Measurements from ENCODE around the gene FAT2. TPM values are rescaled to one million over a fixed set of nuclear protein-coding genes. Genes with fewer than 3 reads are reported as not detected.

The FAT2 gene
- total and polyA plus RNA-seq, 2 experiments from 2014 or later: 0.06 to 0.59 TPM

GRCh38 chr5:151587796-151588555 lies 3.2 kb downstream of the FAT2 start (continued):
- TF ChIP-seq, protein P1, sequence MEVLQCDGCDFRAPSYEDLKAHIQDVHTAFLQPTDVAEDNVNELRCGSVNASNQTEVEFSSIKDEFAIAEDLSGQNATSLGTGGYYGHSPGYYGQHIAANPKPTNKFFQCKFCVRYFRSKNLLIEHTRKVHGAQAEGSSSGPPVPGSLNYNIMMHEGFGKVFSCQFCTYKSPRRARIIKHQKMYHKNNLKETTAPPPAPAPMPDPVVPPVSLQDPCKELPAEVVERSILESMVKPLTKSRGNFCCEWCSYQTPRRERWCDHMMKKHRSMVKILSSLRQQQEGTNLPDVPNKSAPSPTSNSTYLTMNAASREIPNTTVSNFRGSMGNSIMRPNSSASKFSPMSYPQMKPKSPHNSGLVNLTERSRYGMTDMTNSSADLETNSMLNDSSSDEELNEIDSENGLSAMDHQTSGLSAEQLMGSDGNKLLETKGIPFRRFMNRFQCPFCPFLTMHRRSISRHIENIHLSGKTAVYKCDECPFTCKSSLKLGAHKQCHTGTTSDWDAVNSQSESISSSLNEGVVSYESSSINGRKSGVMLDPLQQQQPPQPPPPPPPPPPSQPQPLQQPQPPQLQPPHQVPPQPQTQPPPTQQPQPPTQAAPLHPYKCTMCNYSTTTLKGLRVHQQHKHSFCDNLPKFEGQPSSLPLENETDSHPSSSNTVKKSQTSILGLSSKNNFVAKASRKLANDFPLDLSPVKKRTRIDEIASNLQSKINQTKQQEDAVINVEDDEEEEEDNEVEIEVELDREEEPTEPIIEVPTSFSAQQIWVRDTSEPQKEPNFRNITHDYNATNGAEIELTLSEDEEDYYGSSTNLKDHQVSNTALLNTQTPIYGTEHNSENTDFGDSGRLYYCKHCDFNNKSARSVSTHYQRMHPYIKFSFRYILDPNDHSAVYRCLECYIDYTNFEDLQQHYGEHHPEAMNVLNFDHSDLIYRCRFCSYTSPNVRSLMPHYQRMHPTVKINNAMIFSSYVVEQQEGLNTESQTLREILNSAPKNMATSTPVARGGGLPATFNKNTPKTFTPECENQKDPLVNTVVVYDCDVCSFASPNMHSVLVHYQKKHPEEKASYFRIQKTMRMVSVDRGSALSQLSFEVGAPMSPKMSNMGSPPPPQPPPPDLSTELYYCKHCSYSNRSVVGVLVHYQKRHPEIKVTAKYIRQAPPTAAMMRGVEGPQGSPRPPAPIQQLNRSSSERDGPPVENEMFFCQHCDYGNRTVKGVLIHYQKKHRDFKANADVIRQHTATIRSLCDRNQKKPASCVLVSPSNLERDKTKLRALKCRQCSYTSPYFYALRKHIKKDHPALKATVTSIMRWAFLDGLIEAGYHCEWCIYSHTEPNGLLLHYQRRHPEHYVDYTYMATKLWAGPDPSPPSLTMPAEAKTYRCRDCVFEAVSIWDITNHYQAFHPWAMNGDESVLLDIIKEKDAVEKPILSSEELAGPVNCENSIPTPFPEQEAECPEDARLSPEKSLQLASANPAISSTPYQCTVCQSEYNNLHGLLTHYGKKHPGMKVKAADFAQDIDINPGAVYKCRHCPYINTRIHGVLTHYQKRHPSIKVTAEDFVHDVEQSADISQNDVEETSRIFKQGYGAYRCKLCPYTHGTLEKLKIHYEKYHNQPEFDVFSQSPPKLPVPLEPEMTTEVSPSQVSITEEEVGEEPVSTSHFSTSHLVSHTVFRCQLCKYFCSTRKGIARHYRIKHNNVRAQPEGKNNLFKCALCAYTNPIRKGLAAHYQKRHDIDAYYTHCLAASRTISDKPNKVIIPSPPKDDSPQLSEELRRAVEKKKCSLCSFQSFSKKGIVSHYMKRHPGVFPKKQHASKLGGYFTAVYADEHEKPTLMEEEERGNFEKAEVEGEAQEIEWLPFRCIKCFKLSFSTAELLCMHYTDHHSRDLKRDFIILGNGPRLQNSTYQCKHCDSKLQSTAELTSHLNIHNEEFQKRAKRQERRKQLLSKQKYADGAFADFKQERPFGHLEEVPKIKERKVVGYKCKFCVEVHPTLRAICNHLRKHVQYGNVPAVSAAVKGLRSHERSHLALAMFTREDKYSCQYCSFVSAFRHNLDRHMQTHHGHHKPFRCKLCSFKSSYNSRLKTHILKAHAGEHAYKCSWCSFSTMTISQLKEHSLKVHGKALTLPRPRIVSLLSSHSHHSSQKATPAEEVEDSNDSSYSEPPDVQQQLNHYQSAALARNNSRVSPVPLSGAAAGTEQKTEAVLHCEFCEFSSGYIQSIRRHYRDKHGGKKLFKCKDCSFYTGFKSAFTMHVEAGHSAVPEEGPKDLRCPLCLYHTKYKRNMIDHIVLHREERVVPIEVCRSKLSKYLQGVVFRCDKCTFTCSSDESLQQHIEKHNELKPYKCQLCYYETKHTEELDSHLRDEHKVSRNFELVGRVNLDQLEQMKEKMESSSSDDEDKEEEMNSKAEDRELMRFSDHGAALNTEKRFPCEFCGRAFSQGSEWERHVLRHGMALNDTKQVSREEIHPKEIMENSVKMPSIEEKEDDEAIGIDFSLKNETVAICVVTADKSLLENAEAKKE (CRISPR knock-in tag; IDR thresholded peaks at IDR 0.05): no peak

- no peak for DNase-seq (ENCODE audit: low spot score)
- H3K27ac Mint-ChIP-seq: no peak overlapping the region
- Histone ChIP-seq H3K9me2 (ENCODE audit: insufficient read depth) (no peaks in the 10 kb centered on the region), H3K27ac (ENCODE audit: low read depth) (no peak overlapping the region), H4K20me1 (replicated peaks; ENCODE audit: insufficient read depth) (no peaks in the 10 kb centered on the region), H3K4me2 (no peak overlapping the region), H3F3A (replicated peaks; ENCODE audit: low read depth) (no peaks in the 10 kb centered on the region), H3K36me3 (ENCODE audit: insufficient read depth) (no peaks in the 10 kb centered on the region), H3K4me3 (no peak overlapping the region), H3K79me2 (replicated peaks; ENCODE audit: insufficient read depth) (no peaks in the 10 kb centered on the region), H3K27me3 (ENCODE audit: insufficient read depth) (no peaks in the 10 kb centered on the region), H3K4me1 (ENCODE audit: insufficient read depth) (no peaks in the 10 kb centered on the region; the same call in 1 of the 2 replicates), H2AFZ (no peak overlapping the region)
- no peaks in the 10 kb centered on the region for H3K9me3 Mint-ChIP-seq
- H3K27me3 Mint-ChIP-seq (ENCODE audit: insufficient read depth, low read depth, poor library complexity): peaks cover 4% of the 10 kb centered on the region
- H3K4me1 Mint-ChIP-seq: peaks cover 27% of the 10 kb centered on the region
- no peak for ATAC-seq
- no peak overlapping the region for H3K4me3 Mint-ChIP-seq
- no peaks in the 10 kb centered on the region for H3K36me3 Mint-ChIP-seq (ENCODE audit: low read depth)
- no peak for TF ChIP-seq POLR2AphosphoS5 (IDR thresholded peaks at IDR 0.05; ENCODE audit: low read depth)
- TF ChIP-seq, protein P1 (CRISPR knock-in tag; IDR thresholded peaks at IDR 0.05): no peak
- TF ChIP-seq NANOG (IDR thresholded peaks at IDR 0.05; ENCODE audit: borderline replicate concordance): no peak
- TF ChIP-seq REST (IDR thresholded peaks at IDR 0.05; ENCODE audit: unreplicated experiment): no peak
- TF ChIP-seq CREB1 (CRISPR knock-in tag; IDR thresholded peaks at IDR 0.05; ENCODE audit: low read depth): no peak
Observed at GRCh38 chr5:151585970-151586369, 5.2 kb downstream of the FAT2 start.
